GM19467 (cell line): ENCODE measurements around the gene ZBBX.

Source experiments
- ATAC-seq: cut with Tn5 transposase; IDR thresholded peaks from one replicate; pipeline ENCODE4 v1.9.1; 2021; ENCODE audit warnings: mild to moderate bottlenecking, moderate library complexity; ENCODE audit not compliant: unreplicated experiment

The ZBBX gene

GRCh38 chr3:167318996-167319615 is 61.0 kb downstream of the ZBBX start:
- ATAC-seq, result no peak

DNA sequence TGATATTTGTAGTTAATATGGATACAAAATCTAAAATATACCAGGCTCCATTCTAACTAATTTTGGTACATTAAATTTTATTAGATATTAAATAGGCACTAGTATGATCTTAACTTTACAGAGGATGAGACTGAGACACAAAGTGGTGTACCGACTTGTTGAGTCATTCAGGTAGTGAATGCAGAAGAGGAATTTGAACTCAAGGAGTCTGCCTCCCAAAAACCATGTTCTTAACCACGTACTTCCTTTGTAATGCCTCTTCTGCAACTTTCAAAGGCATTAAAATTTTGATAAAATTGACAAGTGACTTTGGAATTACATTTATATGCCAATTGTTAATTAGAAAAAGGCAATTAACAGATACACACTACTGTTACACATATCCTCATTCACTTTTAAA is 61.8 kb downstream of the ZBBX start:
- ATAC-seq, result no peak

GRCh38 chr3:167306319-167306718 is 73.8 kb downstream of the ZBBX start:
- ATAC-seq, result no peak

- no peak for ATAC-seq
Measured at GRCh38 chr3:167305340-167305890, 74.7 kb downstream of the ZBBX start.

- no peak for ATAC-seq
Measured at GRCh38 chr3:167304077-167304476, 76.0 kb downstream of the ZBBX start.

GRCh38 chr3:167302678-167303077 is 77.4 kb downstream of the ZBBX start:
- ATAC-seq, result no peak

DNA sequence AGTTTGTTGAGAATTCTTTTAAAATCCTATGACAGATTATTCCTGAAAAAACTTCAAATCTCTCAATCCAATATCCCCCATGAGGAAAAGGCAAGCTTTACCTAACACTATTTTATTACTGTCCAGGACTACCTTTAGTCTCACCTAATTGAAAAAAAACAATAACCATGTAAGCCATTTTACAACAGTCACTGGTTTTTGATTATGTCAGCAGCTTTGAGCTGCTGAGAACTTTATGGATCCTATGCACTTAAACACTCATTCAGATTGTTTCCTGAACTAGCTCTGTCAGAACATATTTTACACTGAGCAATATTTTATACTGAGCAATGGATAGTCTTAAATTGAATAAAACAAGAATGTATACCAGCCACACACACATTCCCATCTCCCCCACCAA is 79.9 kb downstream of the ZBBX start:
- ATAC-seq, result no peak

DNA sequence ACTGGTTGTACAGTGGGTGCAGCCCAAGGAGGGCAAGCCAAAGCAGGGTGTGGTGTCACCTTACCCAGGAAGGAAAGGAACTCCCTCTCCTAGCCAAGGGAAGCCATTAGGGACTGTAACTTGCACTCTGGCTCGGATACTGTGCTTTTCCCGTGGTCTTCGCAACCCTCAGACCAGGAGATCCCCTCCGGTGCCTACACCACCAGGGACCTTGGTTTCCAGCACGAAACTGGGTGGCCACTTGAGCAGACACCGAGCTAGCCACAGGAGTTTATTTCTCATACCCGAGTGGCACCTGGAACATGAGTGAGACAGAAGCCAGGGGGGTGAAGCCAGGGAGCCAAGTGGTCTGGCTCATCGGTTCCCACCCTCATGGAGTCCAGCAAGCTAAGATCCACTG is 90.7 kb downstream of the ZBBX start:
- ATAC-seq, result no peak

- no peak for ATAC-seq
Measured at GRCh38 chr3:167288737-167289136, 91.4 kb downstream of the ZBBX start.

DNA sequence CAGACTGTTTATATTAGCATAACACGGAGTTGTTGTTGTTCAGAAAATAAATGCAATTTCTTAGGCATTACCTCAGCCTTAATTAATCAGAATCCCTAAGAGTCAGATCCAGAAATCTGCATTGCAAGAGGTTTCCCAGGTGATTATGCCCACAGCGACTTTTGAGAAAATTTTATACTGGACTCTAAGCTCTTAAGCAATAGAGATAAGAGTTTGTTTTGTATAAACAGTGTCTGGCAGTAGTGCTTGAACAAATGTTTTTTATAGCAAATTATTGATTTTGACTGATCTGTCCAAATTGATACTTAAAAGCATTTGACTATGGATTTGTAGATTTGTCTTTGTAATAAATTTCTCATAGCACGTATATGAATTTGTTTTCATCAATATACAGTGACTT is 92.8 kb downstream of the ZBBX start:
- ATAC-seq, result no peak

GRCh38 chr3:167274141-167274874 is 105.8 kb downstream of the ZBBX start:
- ATAC-seq, result no peak

- ATAC-seq, result no peak
Measured at GRCh38 chr3:167253037-167253436, 127.1 kb downstream of the ZBBX start.

DNA sequence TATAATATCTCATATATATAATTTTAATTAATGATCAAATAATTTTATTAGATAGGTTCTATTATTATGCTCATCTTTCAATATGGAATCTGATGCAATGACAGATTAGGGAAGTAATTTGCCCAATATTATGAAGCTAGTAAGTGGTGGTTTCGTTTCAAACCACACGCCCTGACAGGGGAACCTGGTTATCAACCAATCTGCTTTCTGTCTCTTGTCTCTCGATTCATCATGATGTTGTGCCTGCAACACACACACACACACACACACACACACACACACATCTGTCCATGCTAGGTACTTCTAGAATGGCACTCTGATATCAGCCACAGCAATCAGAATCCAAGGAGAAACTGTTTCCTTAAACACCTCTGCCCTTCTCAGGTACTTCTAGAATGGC is 128.4 kb downstream of the ZBBX start:
- no peak for ATAC-seq

GRCh38 chr3:167246252-167246651 is 133.8 kb downstream of the ZBBX start:
- no peak for ATAC-seq

- ATAC-seq, result no peak
Measured at GRCh38 chr3:167241048-167241845, 138.8 kb downstream of the ZBBX start.

GRCh38 chr3:167228135-167228534 is 152.0 kb downstream of the ZBBX start:
- ATAC-seq, result no peak

GRCh38 chr3:167225821-167226220 is 154.3 kb downstream of the ZBBX start:
- no peak for ATAC-seq

DNA sequence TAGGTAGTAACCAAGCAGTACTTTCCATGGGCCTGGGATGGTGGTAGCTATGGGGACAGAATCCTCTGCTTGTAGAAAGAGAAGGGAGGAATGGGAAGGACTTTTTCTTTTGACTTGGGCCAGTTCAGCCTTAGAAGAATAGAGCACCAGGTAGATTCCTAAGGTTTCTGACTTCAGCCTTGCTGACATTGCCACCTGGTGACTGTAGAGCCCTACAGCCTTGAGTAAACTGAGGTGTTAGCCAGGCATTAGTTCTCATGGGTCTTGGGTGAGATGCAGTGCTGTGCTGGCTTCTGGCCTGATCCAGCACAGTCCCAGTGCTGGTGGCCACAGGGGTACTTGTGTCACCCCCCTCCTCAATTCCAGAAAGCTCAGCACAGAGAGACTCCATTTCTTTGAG is 171.1 kb downstream of the ZBBX start:
- no peak for ATAC-seq

DNA sequence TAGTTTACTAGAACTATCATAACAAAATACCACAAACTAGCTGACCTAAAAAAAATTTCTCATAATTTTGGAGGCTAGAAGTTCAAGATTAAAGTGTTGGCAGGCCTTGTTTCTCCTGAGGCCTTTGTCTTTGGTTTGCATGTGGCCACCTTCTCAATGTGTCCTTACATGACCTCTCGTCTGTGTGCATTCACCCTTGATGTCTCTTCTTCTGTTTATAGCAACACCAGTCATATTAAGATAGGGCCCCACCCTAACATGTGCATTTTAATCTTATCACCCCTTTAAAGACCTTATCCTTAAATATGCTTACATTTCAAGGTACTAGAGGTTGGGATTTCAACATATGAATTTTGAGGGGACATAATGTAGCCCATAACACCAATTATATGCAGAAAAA is 177.0 kb downstream of the ZBBX start:
- ATAC-seq, result no peak

- ATAC-seq, result no peak
Measured at GRCh38 chr3:167198949-167199600, 181.0 kb downstream of the ZBBX start.
